ENCODE measurements around the gene HOATZ. TPM values are rescaled to one million over a fixed set of nuclear protein-coding genes. Genes with fewer than 3 reads are reported as not detected.

The HOATZ gene
- total and polyA plus RNA-seq, 2 of the 13 experiments (the other 11 are each of a cell fraction or from before 2014, with no cell fraction given): not detected

GRCh38 chr11:111561791-111562325 lies 47.3 kb downstream of the HOATZ start (continued):
- TF ChIP-seq PHF5A (CRISPR knock-in tag; IDR thresholded peaks at IDR 0.05; ENCODE audit: low read depth, unreplicated experiment) (no peak), SOX6 (IDR thresholded peaks at IDR 0.05) (no peak), SOX6 (CRISPR knock-in tag; IDR thresholded peaks at IDR 0.05) (0 out of 2 replicates have a peak, but pooled peaks have one; percentile 20), KAT8 (CRISPR knock-in tag; IDR thresholded peaks at IDR 0.05) (0 out of 2 replicates have a peak, but pooled peaks have one; percentile 1), ZNF44 (CRISPR knock-in tag; IDR thresholded peaks at IDR 0.05) (no peak), DPF2 (CRISPR knock-in tag; IDR thresholded peaks at IDR 0.05; ENCODE audit: borderline replicate concordance, low read depth) (no peak), ZBTB39 (CRISPR knock-in tag; IDR thresholded peaks at IDR 0.05) (no peak), PCBP2 (optimal IDR thresholded peaks at IDR 0.05; ENCODE audit: low read depth, low read length, poor library complexity, severe bottlenecking) (no peak), KLF16 (CRISPR knock-in tag; IDR thresholded peaks at IDR 0.05) (no peak), AHDC1 (CRISPR knock-in tag; IDR thresholded peaks at IDR 0.05; ENCODE audit: borderline replicate concordance) (no peak), SETDB1 (CRISPR knock-in tag; IDR thresholded peaks at IDR 0.05; ENCODE audit: borderline replicate concordance) (no peak), GFI1 (CRISPR knock-in tag; IDR thresholded peaks at IDR 0.05; ENCODE audit: borderline replicate concordance) (no peak), TEAD3 (CRISPR knock-in tag; optimal IDR thresholded peaks at IDR 0.05; ENCODE audit: borderline replicate concordance) (peak; percentile 36), FOXP1 (IDR thresholded peaks at IDR 0.05) (no peak), FOXP1 (CRISPR knock-in tag; IDR thresholded peaks at IDR 0.05) (peak; percentile 43; the same call in 1 of the 2 replicates), FOSL2 (CRISPR knock-in tag; IDR thresholded peaks at IDR 0.05) (peak; percentile 55)
